Mucosa of stomach (tissue), 1 donor: ENCODE data around the gene ITPR1.
"Not testable (repeated sequence)": the region's sequence is repeated elsewhere in the genome, so short reads cannot be mapped to it uniquely, and the experiment has no call there.

Source experiments
- H3K27me3 ChIP-seq: one replicate; pipeline ENCODE4 v1.7.0; 2013; ENCODE audit warnings: mild to moderate bottlenecking, low read length; ENCODE audit not compliant: control insufficient read depth, insufficient read depth
- H3K36me3 ChIP-seq: one replicate; pipeline ENCODE4 v1.7.0; 2013; ENCODE audit warnings: low read length; ENCODE audit not compliant: control insufficient read depth, insufficient read depth
- H3K4me1 ChIP-seq: one replicate; pipeline ENCODE4 v1.7.0; 2013; ENCODE audit warnings: mild to moderate bottlenecking, low read length; ENCODE audit not compliant: control insufficient read depth, insufficient read depth
- H3K4me3 ChIP-seq: one replicate; pipeline ENCODE4 v1.7.0; 2013; ENCODE audit warnings: low read length
- H3K9ac ChIP-seq: one replicate; pipeline ENCODE4 v1.7.0; 2013; ENCODE audit warnings: mild to moderate bottlenecking, low read length, moderate library complexity
- H3K9me3 ChIP-seq: one replicate; pipeline ENCODE4 v1.7.0; 2013; ENCODE audit warnings: mild to moderate bottlenecking, low read length, moderate library complexity; ENCODE audit not compliant: control insufficient read depth
- donor health status: Pancreatic carcinoma.

Gene ITPR1

DNA sequence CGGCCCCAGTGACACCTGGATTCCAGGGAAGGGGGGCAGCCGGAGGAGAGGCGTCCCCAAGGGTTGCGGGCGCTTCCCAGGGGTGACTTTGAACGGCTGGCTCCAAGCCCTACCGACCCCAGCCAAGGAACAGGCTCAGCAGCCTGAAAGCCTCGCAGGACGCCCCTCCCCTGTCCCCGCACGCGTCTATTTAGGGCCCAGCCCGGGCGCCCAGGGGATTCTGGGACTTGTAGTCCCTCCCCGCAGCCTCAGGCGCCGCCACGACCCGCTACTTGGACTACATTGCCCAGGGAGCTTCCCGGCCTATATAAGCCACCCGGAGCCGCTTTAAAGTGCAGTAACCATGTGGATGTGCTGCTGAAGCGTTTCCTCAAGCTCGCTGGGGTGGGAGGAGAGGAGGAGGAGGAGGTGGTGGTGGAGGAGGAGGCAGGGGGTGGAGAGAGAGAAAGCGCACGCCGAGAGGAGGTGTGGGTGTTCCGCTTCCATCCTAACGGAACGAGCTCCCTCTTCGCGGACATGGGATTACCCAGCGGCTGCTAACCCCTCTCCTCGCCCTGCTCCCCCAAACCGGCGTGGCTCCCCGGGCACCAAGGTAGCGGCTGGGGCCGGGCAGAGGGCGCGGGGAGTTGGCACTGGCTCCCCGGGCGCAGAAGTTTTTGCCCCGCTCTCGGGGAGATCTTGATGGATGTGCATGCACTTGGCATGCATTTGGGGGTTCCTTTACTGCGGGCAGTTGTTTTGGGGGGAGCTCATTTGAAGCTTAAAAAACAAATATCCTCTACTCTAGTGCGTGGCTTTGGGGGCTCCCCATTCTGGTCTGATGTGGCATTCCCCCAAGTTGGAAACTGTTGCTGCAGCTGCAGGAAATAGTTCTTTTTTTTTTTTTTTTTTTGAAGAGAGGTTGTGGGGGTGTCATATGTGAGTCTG, at the start of gene ITPR1:
Gene ITPR1 (plus strand): TSS at position 335 of the 927 bp plus-strand sequence. CDS start 23,144 bp downstream, outside the sequence.
- Histone ChIP-seq H3K27me3 (no peaks in the 10 kb centered on the region), H3K4me3 (peak within 1 kb of the TSS; percentile 77), H3K9ac (peak within 1 kb of the TSS; percentile 75), H3K9me3 (no peaks in the 10 kb centered on the region), H3K36me3 (no peaks in the 10 kb centered on the region), H3K4me1 (peaks cover 21% of the 10 kb centered on the region)

GRCh38 chr3:4447295-4447999, 45.7 kb upstream of the ITPR1 start:
- H3K4me3 ChIP-seq: no peak overlapping the region
- H3K9me3 ChIP-seq: no peaks in the 10 kb centered on the region
- no peaks in the 10 kb centered on the region for H3K4me1 ChIP-seq
- no peaks in the 10 kb centered on the region for H3K36me3 ChIP-seq
- no peaks in the 10 kb centered on the region for H3K27me3 ChIP-seq
- H3K9ac ChIP-seq: no peak overlapping the region

DNA sequence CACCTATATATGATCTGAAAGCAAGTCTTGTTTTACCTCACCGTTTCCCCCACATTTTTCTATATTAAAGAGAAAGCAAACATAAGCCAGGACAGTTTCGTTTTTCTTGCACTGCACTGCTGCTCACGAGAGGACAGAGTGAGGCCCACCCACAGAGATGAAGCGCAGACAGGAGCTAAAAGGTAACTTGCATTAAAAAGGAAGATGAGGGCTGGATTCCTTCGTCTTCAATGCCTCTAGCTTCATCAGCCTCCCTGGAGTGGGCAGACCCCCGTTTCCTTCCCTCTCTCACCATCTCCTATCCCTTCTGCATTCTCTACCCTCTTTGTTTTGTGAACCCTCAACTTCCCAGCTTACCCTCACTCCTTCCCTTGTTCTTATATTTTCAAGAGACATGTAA, 45.0 kb upstream of the ITPR1 start:
- no peaks in the 10 kb centered on the region for H3K36me3 ChIP-seq
- H3K9me3 ChIP-seq: no peaks in the 10 kb centered on the region
- no peaks in the 10 kb centered on the region for H3K27me3 ChIP-seq
- H3K9ac ChIP-seq: no peak overlapping the region
- H3K4me3 ChIP-seq: no peak overlapping the region
- no peaks in the 10 kb centered on the region for H3K4me1 ChIP-seq

DNA sequence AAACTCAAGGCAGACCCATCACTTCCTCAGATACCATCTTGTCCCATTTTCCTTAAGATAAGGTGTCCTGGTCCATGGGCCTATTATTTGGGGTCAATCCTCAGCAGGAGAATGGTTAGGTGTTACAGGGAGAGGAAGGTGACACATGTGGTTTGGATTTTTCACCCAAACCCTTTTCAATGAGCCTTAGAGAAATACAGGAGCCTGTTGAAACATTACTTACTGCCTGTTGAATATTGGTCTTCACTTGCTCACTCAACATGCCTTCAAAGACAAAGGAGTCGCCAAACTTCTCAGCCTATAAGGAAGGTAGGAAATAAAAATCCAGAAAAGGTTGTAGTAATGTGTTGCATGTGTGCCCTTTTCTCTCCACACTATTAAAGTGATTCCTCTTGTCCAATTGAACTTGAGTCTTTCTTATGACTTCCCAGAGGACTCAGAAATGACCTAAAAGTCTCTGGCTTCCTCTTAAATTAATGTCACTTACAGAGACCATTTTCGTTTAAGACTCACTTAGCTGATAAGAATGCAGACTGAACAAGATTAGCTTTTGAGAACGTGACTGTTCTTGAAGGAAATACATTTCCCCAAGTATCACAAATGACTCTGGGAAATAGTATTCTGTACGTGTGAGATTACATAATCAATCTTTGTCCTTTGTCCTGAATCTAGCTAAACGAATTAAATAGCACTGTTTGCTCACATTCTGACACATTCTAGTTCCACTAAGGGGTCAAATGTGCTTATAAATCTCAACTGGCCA, 43.9 kb upstream of the ITPR1 start:
- H3K4me1 ChIP-seq: no peaks in the 10 kb centered on the region
- H3K36me3 ChIP-seq: no peaks in the 10 kb centered on the region

GRCh38 chr3:4454142-4454541, 39.0 kb upstream of the ITPR1 start:
- no peak overlapping the region for H3K4me3 ChIP-seq
- no peak overlapping the region for H3K9ac ChIP-seq
- H3K4me1 ChIP-seq: no peaks in the 10 kb centered on the region
- no peaks in the 10 kb centered on the region for H3K27me3 ChIP-seq
- H3K36me3 ChIP-seq: no peaks in the 10 kb centered on the region
- H3K9me3 ChIP-seq: no peaks in the 10 kb centered on the region

More for the DNA sequence above, 43.9 kb upstream of the ITPR1 start:
- no peaks in the 10 kb centered on the region for H3K9me3 ChIP-seq
- H3K4me3 ChIP-seq: no peak overlapping the region
- H3K9ac ChIP-seq: no peak overlapping the region
- no peaks in the 10 kb centered on the region for H3K27me3 ChIP-seq

DNA sequence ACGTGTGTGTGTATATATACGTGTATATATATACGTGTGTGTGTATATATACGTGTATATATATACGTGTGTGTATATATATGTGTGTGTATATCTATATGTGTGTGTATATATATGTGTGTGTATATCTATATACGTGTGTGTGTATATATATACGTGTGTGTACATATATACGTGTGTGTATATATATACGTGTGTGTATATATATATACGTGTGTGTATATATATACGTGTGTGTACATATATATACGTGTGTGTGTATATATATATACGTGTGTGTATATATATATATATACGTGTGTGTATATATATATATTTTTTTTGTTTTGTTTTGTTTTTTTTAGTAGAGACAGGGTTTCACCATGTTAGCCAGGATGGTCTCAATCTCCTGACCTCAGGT, 36.4 kb upstream of the ITPR1 start:
- not testable (repeated sequence) for H3K4me3 ChIP-seq, H3K4me1 ChIP-seq, H3K36me3 ChIP-seq

GRCh38 chr3:4458961-4459360, 34.2 kb upstream of the ITPR1 start:
- H3K9me3 ChIP-seq: no peaks in the 10 kb centered on the region
- no peak overlapping the region for H3K4me3 ChIP-seq
- no peak overlapping the region for H3K9ac ChIP-seq

More for the DNA sequence above, 36.4 kb upstream of the ITPR1 start:
- not testable (repeated sequence) for H3K9ac ChIP-seq, H3K27me3 ChIP-seq, H3K9me3 ChIP-seq

DNA sequence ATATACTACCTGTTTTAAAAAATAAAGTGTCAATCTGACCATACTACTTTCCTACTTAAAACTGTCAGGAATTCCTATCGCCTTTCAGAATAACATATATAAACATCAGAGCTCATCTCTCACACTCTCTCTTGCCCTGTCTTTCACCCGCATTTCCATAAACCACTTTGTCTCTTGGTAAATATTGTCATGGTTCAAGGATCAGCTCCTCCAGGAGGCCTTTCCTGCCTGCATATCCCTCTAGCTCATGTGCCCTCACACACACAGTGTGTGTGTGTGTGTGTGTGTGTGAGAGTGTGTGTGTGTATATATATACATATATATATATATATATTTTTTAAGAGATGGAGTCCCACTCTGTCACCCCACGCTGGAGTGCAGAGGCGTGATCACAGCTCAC, 32.8 kb upstream of the ITPR1 start:
- no peaks in the 10 kb centered on the region for H3K36me3 ChIP-seq
- no peaks in the 10 kb centered on the region for H3K9me3 ChIP-seq
- H3K4me3 ChIP-seq: no peak overlapping the region
- H3K4me1 ChIP-seq: peaks cover 4% of the 10 kb centered on the region
- H3K9ac ChIP-seq: no peak overlapping the region
- H3K27me3 ChIP-seq: no peaks in the 10 kb centered on the region

More at GRCh38 chr3:4458961-4459360, 34.2 kb upstream of the ITPR1 start:
- Histone ChIP-seq H3K27me3 (no peaks in the 10 kb centered on the region), H3K4me1 (peaks cover 4% of the 10 kb centered on the region), H3K36me3 (no peaks in the 10 kb centered on the region)

- Histone ChIP-seq H3K36me3 (no peaks in the 10 kb centered on the region), H3K9me3 (no peaks in the 10 kb centered on the region), H3K4me3 (no peak overlapping the region), H3K4me1 (peaks cover 4% of the 10 kb centered on the region), H3K9ac (no peak overlapping the region), H3K27me3 (no peaks in the 10 kb centered on the region)
These were observed 31.6 kb upstream of the ITPR1 start for GRCh38 chr3:4461468-4462090.

GRCh38 chr3:4462369-4463040, 30.6 kb upstream of the ITPR1 start:
- no peaks in the 10 kb centered on the region for H3K27me3 ChIP-seq
- peaks cover 8% of the 10 kb centered on the region for H3K4me1 ChIP-seq
- H3K4me3 ChIP-seq: no peak overlapping the region
- H3K36me3 ChIP-seq: no peaks in the 10 kb centered on the region
- H3K9me3 ChIP-seq: no peaks in the 10 kb centered on the region
- H3K9ac ChIP-seq: no peak overlapping the region

GRCh38 chr3:4464576-4464975, 28.6 kb upstream of the ITPR1 start:
- H3K27me3 ChIP-seq: no peaks in the 10 kb centered on the region
- no peaks in the 10 kb centered on the region for H3K36me3 ChIP-seq
- peaks cover 10% of the 10 kb centered on the region for H3K4me1 ChIP-seq
- H3K9ac ChIP-seq: no peak overlapping the region
- no peak overlapping the region for H3K4me3 ChIP-seq
- no peaks in the 10 kb centered on the region for H3K9me3 ChIP-seq
